ENCODE results near the gene ANXA4. TPM values are rescaled to one million over a fixed set of nuclear protein-coding genes. Genes with fewer than 3 reads are reported as not detected.

Gene ANXA4
- polyA plus RNA-seq, 1 of the 3 experiments (the other 2 are of a cell fraction): 137 TPM

DNA sequence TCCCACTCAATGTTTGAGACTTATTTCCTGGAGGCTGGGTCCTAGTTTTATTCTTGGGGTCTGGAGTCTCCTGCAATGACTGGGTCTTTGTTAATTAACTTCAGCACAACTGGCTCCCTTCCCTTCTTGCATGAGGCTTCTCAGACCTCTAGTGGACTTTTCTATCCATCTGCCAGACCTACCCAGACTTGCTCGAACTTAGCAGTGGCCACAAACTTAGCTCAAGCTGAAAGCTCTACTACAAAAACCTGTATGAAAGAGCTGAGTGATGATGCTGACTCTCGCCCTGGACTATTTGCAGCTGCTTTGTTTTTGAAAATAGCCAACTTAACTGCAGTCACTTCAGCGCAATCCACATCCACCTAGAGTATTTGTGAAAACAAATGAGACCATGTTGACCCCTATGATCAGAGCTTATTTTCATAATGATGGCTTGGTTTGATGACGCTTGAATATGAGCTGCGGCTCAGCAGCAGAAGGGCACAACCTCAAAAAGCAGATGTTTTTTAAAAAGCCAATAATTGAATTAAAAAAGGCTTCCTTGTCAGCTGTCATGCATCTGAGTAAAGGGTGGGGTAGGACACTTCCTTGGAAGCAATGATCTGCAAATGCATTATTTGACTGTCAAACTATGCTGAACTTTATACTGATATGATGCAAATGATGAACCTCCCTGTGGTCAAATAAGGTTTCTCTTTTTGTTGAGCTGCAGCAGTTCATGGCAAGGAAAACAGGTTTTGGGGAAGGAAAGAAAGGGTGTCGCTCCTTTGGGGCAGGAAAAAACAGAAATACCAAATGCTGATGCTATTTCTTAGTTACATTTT is 10.6 kb upstream of the ANXA4 start (continued):
- no peak for TF ChIP-seq SMC3 (IDR thresholded peaks at IDR 0.05; ENCODE audit: low read depth, low read length)
- TF ChIP-seq, protein P1, sequence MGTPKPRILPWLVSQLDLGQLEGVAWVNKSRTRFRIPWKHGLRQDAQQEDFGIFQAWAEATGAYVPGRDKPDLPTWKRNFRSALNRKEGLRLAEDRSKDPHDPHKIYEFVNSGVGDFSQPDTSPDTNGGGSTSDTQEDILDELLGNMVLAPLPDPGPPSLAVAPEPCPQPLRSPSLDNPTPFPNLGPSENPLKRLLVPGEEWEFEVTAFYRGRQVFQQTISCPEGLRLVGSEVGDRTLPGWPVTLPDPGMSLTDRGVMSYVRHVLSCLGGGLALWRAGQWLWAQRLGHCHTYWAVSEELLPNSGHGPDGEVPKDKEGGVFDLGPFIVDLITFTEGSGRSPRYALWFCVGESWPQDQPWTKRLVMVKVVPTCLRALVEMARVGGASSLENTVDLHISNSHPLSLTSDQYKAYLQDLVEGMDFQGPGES (IDR thresholded peaks at IDR 0.05; ENCODE audit: low read depth, low read length): no peak
- no peak for TF ChIP-seq TCF12 (IDR thresholded peaks at IDR 0.05)
- no peak for TF ChIP-seq FOSL2 (IDR thresholded peaks at IDR 0.05; ENCODE audit: borderline replicate concordance, low read depth)

DNA sequence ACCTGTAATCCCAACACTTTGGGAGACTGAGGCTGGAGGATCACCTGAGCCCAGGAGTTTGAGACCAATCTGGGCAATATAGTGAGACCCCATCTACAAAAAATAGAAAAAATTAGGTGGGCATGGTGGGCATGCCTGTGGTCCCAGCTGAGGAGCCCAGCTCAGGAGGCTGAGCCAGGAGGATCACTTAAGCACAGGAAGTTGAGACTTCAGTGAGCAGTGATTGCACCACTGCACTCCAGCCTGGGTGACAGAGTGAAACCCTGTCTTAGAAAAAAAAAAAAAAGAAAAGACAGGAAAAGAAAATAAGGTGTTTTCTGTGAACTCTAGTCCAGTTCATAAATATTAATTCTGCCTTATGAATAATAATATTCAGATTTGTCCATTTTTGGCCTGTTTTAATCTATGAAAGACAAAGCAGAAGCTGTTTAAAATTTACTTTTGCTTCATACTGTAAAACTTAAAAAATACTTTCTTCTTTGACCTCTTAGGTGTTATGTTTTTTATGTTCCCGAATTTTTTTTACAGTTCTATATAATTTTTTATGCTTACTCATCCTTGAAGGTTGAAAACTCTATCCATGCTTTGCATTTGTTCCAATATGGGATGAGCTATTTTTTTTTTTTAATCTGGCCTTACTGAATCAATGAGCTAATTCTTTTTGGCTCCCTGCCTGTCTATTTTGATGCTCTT is 8.4 kb upstream of the ANXA4 start:
- WGBS (ENCODE audit: low lambda C conversion rate): 53% methylated on average over 1 of the region's 1 CpG
- H3K4me3 ChIP-seq (ENCODE audit: low read depth in 2 of 2, low read length in 1 of 2): no peak overlapping the region
- H3K9ac ChIP-seq: no peak overlapping the region
- no peaks in the 10 kb centered on the region for H4K20me1 ChIP-seq (ENCODE audit: insufficient read depth)
- TF ChIP-seq, protein P2, sequence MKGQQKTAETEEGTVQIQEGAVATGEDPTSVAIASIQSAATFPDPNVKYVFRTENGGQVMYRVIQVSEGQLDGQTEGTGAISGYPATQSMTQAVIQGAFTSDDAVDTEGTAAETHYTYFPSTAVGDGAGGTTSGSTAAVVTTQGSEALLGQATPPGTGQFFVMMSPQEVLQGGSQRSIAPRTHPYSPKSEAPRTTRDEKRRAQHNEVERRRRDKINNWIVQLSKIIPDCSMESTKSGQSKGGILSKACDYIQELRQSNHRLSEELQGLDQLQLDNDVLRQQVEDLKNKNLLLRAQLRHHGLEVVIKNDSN (IDR thresholded peaks at IDR 0.05; ENCODE audit: borderline replicate concordance, low read depth): no peak
- no peak for TF ChIP-seq FOSL2 (IDR thresholded peaks at IDR 0.05; ENCODE audit: borderline replicate concordance, low read depth)
- TF ChIP-seq, protein P1 (IDR thresholded peaks at IDR 0.05; ENCODE audit: low read depth, low read length): no peak
- no peak for TF ChIP-seq SIN3A (IDR thresholded peaks at IDR 0.05; ENCODE audit: borderline replicate concordance, low read depth, low read length)
- TF ChIP-seq, protein P3, sequence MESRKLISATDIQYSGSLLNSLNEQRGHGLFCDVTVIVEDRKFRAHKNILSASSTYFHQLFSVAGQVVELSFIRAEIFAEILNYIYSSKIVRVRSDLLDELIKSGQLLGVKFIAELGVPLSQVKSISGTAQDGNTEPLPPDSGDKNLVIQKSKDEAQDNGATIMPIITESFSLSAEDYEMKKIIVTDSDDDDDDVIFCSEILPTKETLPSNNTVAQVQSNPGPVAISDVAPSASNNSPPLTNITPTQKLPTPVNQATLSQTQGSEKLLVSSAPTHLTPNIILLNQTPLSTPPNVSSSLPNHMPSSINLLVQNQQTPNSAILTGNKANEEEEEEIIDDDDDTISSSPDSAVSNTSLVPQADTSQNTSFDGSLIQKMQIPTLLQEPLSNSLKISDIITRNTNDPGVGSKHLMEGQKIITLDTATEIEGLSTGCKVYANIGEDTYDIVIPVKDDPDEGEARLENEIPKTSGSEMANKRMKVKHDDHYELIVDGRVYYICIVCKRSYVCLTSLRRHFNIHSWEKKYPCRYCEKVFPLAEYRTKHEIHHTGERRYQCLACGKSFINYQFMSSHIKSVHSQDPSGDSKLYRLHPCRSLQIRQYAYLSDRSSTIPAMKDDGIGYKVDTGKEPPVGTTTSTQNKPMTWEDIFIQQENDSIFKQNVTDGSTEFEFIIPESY (IDR thresholded peaks at IDR 0.05; ENCODE audit: borderline replicate concordance, low read depth): no peak
- no peak for TF ChIP-seq RXRA (IDR thresholded peaks at IDR 0.05; ENCODE audit: borderline replicate concordance, low read depth)
- no peak for TF ChIP-seq EZH2phosphoT487 (IDR thresholded peaks at IDR 0.05; ENCODE audit: borderline replicate concordance, low read depth)
- no peak for TF ChIP-seq RFX5 (IDR thresholded peaks at IDR 0.05; ENCODE audit: low read length)
- no peak for TF ChIP-seq POLR2AphosphoS5 (IDR thresholded peaks at IDR 0.05; ENCODE audit: low read depth, low read length)
- no peak for TF ChIP-seq FOXJ3 (CRISPR knock-in tag; IDR thresholded peaks at IDR 0.05)
- H3K4me1 ChIP-seq (ENCODE audit: control insufficient read depth in 1 of 2, insufficient read depth in 2 of 2, low read depth in 1 of 2, low read length in 1 of 2): no peaks in the 10 kb centered on the region
- no peaks in the 10 kb centered on the region for H3K9me2 ChIP-seq
- H3F3A ChIP-seq (replicated peaks; ENCODE audit: insufficient read depth): no peaks in the 10 kb centered on the region
- H3K4me2 ChIP-seq: no peak overlapping the region
- H3K27ac ChIP-seq (ENCODE audit: low read depth in 2 of 2, low read length in 1 of 2): no peak overlapping the region
- H3K27me3 ChIP-seq (ENCODE audit: insufficient read depth): no peaks in the 10 kb centered on the region
- no peaks in the 10 kb centered on the region for H3K79me2 ChIP-seq (ENCODE audit: insufficient read depth)
- DNase-seq: no peak
- no peaks in the 10 kb centered on the region for H3K9me3 ChIP-seq
- POLR2A ChIA-PET: no interaction called here
- no peak overlapping the region for H2AFZ ChIP-seq (ENCODE audit: low read depth)
- CTCF ChIA-PET: interaction anchor here (0.6 to 2.0 kb wide), 4 partner anchors 9 to 83 kb away, joined by 3 to 23 read pairs (median 6); no protein-coding TSS in a partner anchor
- H3K36me3 ChIP-seq (replicated peaks in 1 of 2; ENCODE audit: control insufficient read depth in 1 of 2, insufficient read depth in 2 of 2, low read length in 1 of 2): no peaks in the 10 kb centered on the region

All from SK-N-SH (cell line).